Keratinocyte (primary cell): ENCODE measurements around the gene ZNRF4. TPM values are rescaled to one million over a fixed set of nuclear protein-coding genes. Genes with fewer than 3 reads are reported as not detected.

Source experiments
- DNase-seq: peaks from one replicate; pipeline ENCODE4 v3.0.0-alpha.2; 2011; ENCODE audit warnings: low read depth, missing footprints, low spot score
- FAIRE-seq: peaks from 2 replicates; lab custom pipeline; 2011; peaks lifted over from hg19 to GRCh38; lab: Jason Lieb, UNC
- H2AFZ ChIP-seq: 2 replicates; pipeline ENCODE4 v1.6.0; 2012; ENCODE audit warnings: low read length, control low read depth, inconsistent platforms; ENCODE audit not compliant: control insufficient read depth
- H3K27ac ChIP-seq: 2 replicates; pipeline ENCODE4 v1.5.1; 2011; ENCODE audit warnings: low read length; ENCODE audit not compliant: control insufficient read depth, insufficient read depth
- H3K27me3 ChIP-seq: 3 replicates; pipeline ENCODE4 v1.6.0; 2011; ENCODE audit warnings: low read length; ENCODE audit not compliant: control insufficient read depth, insufficient read depth; ENCODE audit errors: extremely low read depth
- H3K36me3 ChIP-seq, 2 experiments: 2 replicates in 1 of 2; 3 replicates in 1 of 2; pipeline ENCODE4 v1.5.1; 2011; ENCODE audit warnings: low read length in 2 of 2, mild to moderate bottlenecking in 1 of 2; ENCODE audit not compliant: control insufficient read depth in 2 of 2, insufficient read depth in 2 of 2; ENCODE audit errors: extremely low read depth in 1 of 2
- H3K4me1 ChIP-seq: 3 replicates; pipeline ENCODE4 v1.5.1; 2011; ENCODE audit warnings: low read length; ENCODE audit not compliant: control insufficient read depth, insufficient read depth; ENCODE audit errors: extremely low read depth
- H3K4me2 ChIP-seq: 3 replicates; pipeline ENCODE4 v1.6.0; 2011; ENCODE audit warnings: low read depth, low read length; ENCODE audit not compliant: control insufficient read depth, insufficient read depth; ENCODE audit errors: extremely low read depth
- H3K4me3 ChIP-seq, 3 experiments: fragments of 200-600 bp in 1 of 3; sonication (generic) in 1 of 3; 2 replicates in 2 of 3; 3 replicates in 1 of 3; pipeline ENCODE4 v1.5.1; 2011 to 2016; ENCODE audit warnings: low read length in 3 of 3, mild to moderate bottlenecking in 3 of 3, control low read depth in 2 of 3, inconsistent platforms in 1 of 3, low read depth in 1 of 3, mixed read lengths in 1 of 3, mixed run types in 1 of 3, moderate library complexity in 1 of 3; ENCODE audit not compliant: control insufficient read depth in 2 of 3, insufficient read depth in 2 of 3; ENCODE audit errors: extremely low read depth in 1 of 3
- H3K79me2 ChIP-seq: 2 replicates; pipeline ENCODE4 v1.6.0; 2012; ENCODE audit warnings: low read length; ENCODE audit not compliant: control insufficient read depth, insufficient read depth
- H3K9ac ChIP-seq: 3 replicates; pipeline ENCODE4 v1.6.0; 2011; ENCODE audit warnings: low read length; ENCODE audit not compliant: control insufficient read depth, insufficient read depth; ENCODE audit errors: extremely low read depth
- H3K9me1 ChIP-seq: 3 replicates; pipeline ENCODE4 v1.6.0; 2011; ENCODE audit warnings: low read length; ENCODE audit not compliant: control insufficient read depth, insufficient read depth; ENCODE audit errors: extremely low read depth
- H3K9me3 ChIP-seq: 2 replicates; pipeline ENCODE4 v1.5.1; 2012; ENCODE audit warnings: low read depth, low read length; ENCODE audit not compliant: control insufficient read depth
- H4K20me1 ChIP-seq: 3 replicates; pipeline ENCODE4 v1.6.0; 2011; ENCODE audit warnings: low read length; ENCODE audit not compliant: control insufficient read depth, insufficient read depth; ENCODE audit errors: extremely low read depth
- EZH2 ChIP-seq: IDR thresholded peaks from one replicate; pipeline ENCODE4 v1.6.1; 2012; ENCODE audit warnings: inconsistent platforms, mild to moderate bottlenecking, low read length, moderate library complexity
- dilution Hi-C: fragments of 300-500 bp; cut with MboI; formaldehyde crosslinking; loops from one replicate; pipeline ENCODE4 v1.7.0; 2020; ENCODE audit warnings: low sequenced_read_pairs; ENCODE audit not compliant: extremely low pct_ligation_motif_present
- polyA plus RNA-seq, 5 experiments: library from polyadenylated mRNA; depleted of rRNA in 3 of 5; stranded (reverse) in 3 of 5; stranded (forward) in 1 of 5; unstranded in 1 of 5; fragments of >200 nt; gene quantifications; 1 replicate in 1 of 5; 2 replicates in 3 of 5; 3 replicates in 1 of 5; pipeline versions ENCODE4 v1.2.1 to v1.2.3, GENCODE V29; 2011 to 2012; ENCODE audit warnings: missing spikeins in 2 of 5, low read depth in 1 of 5, low replicate concordance in 1 of 5
- TF ChIP-seq, protein P1 (sequence below), 3 experiments: IDR thresholded peaks in 1 of 3; conservative IDR thresholded peaks in 1 of 3; optimal IDR thresholded peaks in 1 of 3; 2 replicates in 2 of 3; 3 replicates in 1 of 3; pipeline versions ENCODE3 to v1.5.1; 2011; ENCODE audit warnings: low read length in 3 of 3, mild to moderate bottlenecking in 3 of 3, moderate library complexity in 2 of 3, control low read depth in 1 of 3, inconsistent platforms in 1 of 3; ENCODE audit not compliant: insufficient read depth in 2 of 3; ENCODE audit errors: extremely low read depth in 1 of 3

The ZNRF4 gene
- polyA plus RNA-seq, 1 donor (not counting 4 experiments of a cell fraction or from before 2014, with no cell fraction given), result not detected

DNA sequence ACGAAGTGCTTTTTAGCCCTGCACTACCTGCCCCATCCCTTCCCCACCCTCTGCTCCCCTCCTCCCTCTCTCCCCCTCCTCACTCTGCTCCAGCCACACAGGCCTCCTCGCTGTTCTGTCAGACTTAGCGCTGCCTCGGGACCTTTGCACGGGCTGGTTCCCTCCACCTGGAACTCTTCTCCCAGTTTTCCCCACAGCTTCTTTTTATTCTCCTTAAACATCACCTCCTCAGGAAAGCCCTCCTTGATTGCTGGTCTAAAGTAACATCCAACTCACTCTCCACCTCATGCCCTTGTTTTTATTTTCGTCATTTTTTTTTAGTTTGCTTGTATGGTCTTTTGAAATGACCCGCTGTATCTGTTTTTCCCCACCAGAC is 19.6 kb upstream of the ZNRF4 start:
- Histone ChIP-seq H3K79me2 (no peaks in the 10 kb centered on the region), H3K4me2 (peak overlapping the region; percentile 8), H3K9me3 (no peaks in the 10 kb centered on the region), H3K4me1 (peaks cover 10% of the 10 kb centered on the region), H3K27ac (no peak overlapping the region), H3K4me3 (no peak overlapping the region), H3K9ac (no peak overlapping the region), H2AFZ (no peak overlapping the region), H4K20me1 (no peaks in the 10 kb centered on the region), H3K9me1 (no peaks in the 10 kb centered on the region), H3K36me3 (no peaks in the 10 kb centered on the region), H3K27me3 (no peaks in the 10 kb centered on the region)
- no peak for TF ChIP-seq EZH2
- TF ChIP-seq, protein P1, sequence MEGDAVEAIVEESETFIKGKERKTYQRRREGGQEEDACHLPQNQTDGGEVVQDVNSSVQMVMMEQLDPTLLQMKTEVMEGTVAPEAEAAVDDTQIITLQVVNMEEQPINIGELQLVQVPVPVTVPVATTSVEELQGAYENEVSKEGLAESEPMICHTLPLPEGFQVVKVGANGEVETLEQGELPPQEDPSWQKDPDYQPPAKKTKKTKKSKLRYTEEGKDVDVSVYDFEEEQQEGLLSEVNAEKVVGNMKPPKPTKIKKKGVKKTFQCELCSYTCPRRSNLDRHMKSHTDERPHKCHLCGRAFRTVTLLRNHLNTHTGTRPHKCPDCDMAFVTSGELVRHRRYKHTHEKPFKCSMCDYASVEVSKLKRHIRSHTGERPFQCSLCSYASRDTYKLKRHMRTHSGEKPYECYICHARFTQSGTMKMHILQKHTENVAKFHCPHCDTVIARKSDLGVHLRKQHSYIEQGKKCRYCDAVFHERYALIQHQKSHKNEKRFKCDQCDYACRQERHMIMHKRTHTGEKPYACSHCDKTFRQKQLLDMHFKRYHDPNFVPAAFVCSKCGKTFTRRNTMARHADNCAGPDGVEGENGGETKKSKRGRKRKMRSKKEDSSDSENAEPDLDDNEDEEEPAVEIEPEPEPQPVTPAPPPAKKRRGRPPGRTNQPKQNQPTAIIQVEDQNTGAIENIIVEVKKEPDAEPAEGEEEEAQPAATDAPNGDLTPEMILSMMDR (optimal IDR thresholded peaks at IDR 0.05 in 1 of 3, IDR thresholded peaks at IDR 0.05 in 1 of 3, conservative IDR thresholded peaks at IDR 0.05 in 1 of 3; ENCODE audit: extremely low read depth in 1 of 3, insufficient read depth in 2 of 3, low read length in 3 of 3), result no peak
- dilution Hi-C loops, result no loop called here
- DNase-seq, result no peak
- FAIRE-seq, result no peak

GRCh38 chr19:5436106-5436947 is 18.9 kb upstream of the ZNRF4 start:
- dilution Hi-C loops, result no loop called here
- Histone ChIP-seq H3K4me2 (no peak overlapping the region), H3K4me1 (peaks cover 10% of the 10 kb centered on the region), H3K36me3 (no peaks in the 10 kb centered on the region), H4K20me1 (no peaks in the 10 kb centered on the region), H3K9ac (no peak overlapping the region), H3K9me3 (no peaks in the 10 kb centered on the region), H3K27ac (no peak overlapping the region), H3K79me2 (no peaks in the 10 kb centered on the region), H2AFZ (no peak overlapping the region), H3K4me3 (peak overlapping the region in 1 of 3 experiments; percentile 8), H3K27me3 (no peaks in the 10 kb centered on the region), H3K9me1 (no peaks in the 10 kb centered on the region)
- FAIRE-seq, result no peak
- TF ChIP-seq EZH2, result no peak
- TF ChIP-seq, protein P1 (optimal IDR thresholded peaks at IDR 0.05 in 1 of 3, IDR thresholded peaks at IDR 0.05 in 1 of 3, conservative IDR thresholded peaks at IDR 0.05 in 1 of 3; ENCODE audit: extremely low read depth in 1 of 3, insufficient read depth in 2 of 3, low read length in 3 of 3), result no peak
- DNase-seq, result no peak
